Brain pericyte (primary cell): ENCODE results near the gene HAO1.
"Not testable (repeated sequence)": the region's sequence is repeated elsewhere in the genome, so short reads cannot be mapped to it uniquely, and the experiment has no call there.

Source experiments
- DNase-seq: peaks from one replicate; pipeline ENCODE4 v3.0.0-alpha.2; 2012; ENCODE audit warnings: low read depth, low spot score

HAO1 gene

GRCh38 chr20:7855545-7855944 is 84.7 kb downstream of the HAO1 start:
- no peak for DNase-seq

DNA sequence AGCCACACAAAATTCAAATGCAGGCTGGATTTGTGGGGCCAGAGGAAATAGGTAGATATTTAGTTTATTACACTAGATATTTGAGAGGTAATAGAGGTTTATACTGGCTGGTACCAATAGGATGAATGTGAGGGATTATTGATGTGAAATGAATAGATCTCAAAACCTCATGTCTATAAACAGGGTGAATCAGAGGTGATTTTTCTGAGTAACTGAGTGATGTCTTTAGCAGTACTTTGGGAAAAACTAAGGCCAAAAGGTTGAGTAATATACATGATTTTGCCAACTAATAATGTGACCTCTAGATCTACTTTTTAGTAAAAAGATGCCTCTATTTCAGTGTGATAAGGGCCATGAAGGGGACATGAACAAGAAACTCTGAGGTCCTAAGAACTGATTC is 86.8 kb downstream of the HAO1 start:
- DNase-seq, result no peak

DNA sequence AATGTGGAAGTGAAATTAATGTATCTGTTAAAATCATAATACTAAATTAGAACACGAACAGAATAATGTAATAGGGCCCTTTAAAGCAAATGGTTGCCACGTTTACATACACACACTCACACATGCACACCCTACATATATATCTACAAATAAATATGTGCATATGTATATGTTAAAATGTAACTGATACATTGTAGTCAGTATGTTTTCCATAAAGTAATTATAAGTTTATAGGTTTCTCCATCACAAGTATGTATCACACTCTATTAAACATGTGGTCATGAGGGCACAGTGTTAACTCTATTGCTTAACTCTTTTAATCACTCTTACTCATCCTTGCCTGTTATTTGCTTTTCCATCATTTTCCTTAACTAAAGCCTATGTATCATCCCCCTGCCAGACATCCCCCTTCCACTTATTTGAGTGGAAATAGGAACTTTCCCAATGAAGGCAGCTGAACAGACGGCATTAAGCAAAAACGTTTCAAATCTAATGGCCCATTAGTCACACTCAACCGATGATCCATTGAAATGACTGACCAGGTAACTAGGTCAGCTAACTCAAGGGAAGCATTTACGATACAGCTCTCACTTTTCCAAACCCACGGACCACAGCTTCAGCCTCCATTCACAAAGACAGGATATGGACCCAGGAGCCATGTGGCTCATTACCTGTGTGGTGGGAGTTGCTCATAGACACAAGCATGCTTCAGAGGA is 89.3 kb downstream of the HAO1 start:
- DNase-seq, result no peak

DNA sequence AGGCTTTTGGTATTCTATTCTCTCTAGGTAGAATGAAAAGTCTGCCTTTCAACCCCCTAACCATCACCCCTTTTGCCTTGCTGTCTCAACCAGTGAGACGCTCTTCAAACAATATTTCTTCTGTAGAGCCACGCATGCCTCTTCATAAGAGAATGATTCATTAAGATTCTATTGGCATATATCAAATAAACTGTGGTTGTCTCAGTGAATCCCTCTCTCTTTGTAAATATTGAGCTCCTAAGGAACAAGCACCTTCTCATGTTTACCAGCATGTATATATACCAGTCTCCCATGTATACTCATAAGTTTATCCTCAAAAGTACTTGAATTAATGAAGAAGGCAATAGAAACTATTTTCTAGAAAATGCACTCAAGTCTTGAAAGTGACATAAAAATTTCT is 90.6 kb downstream of the HAO1 start:
- no peak for DNase-seq

DNA sequence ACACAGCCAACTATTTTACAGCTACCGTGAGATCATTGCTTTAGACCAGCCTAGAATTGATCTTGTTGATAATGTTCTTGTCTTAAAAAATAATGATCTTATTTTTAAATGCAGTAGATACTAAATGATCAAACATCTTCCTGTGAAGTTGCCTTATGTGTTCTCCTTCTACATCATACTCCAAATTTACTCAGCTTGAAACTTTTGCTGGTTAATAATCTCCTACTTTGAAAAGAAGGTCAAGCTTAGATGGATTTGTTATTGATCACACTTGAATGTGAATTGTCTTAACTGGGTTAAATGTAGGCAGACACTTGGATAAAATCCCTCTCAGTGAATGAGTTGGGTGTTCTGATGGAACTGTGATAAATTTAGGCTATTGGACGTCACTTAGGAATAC is 91.9 kb downstream of the HAO1 start:
- DNase-seq, result no peak

DNA sequence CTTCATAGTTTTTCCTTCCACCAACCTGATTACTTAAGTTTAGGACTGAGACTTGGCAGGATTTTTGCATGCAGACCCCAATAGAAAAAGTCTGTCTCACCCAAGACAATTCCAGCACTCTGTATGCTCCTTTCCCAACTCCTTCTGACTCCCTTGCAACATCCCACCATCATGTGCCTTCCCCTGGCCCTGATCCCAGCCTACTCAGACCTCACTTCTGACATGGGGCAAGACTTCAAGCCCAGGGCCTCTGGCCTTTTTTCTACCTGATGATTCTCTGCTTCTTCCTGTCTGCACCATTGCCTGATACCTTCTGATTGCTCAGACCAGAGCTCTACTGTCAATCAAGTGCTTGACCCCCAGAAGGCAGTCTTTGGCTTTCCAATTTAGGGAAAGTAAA is 96.6 kb downstream of the HAO1 start:
- DNase-seq, result no peak

DNA sequence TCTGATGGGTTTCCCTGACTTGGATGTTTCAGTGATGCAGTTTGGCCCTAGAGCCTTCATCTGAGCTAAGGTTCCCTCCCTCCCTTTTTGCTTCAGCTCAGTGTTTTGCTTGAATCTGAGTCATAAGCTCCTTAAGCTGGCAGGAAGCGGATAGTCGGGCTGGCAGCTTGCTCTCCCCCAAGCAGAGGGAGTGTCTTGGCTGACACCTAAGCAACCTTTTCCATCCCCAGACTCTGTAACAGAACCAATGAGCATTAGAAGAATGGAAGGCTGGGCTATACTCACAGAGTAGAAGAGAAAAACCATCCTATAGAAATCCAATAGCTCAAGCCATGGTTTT is 98.3 kb downstream of the HAO1 start:
- DNase-seq, result no peak

DNA sequence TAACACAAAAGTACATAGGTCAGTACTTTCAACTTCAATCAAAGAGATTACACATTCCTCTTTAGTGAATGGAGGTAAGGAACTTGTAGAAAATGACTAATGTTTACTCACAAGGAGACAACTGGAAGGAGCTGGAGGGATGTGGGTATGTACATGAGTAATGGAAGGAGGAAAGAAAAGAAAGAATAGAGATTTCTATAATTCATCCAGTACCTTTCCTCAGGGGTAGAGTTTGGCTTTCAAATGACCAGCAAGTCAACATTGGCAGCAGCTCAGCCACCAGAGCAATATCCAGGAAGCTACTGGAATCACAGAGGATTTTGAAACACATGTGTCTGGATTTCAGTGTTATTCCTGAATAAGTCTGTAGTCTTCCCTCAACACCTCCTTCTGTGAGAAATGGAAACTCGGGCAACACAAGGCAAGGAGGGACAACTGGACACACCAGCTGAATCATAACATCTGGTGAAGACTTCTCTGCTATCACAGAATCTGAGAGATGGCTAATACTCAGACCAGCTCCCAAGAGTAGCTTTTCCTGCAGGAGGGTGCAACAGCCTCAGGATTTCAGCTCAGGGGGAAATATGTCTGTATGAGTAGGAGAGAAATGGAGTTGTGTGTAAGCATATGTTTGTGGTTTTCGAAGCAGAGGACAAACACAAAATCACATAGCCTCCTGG is 98.8 kb downstream of the HAO1 start:
- DNase-seq, result peak; percentile 30

DNA sequence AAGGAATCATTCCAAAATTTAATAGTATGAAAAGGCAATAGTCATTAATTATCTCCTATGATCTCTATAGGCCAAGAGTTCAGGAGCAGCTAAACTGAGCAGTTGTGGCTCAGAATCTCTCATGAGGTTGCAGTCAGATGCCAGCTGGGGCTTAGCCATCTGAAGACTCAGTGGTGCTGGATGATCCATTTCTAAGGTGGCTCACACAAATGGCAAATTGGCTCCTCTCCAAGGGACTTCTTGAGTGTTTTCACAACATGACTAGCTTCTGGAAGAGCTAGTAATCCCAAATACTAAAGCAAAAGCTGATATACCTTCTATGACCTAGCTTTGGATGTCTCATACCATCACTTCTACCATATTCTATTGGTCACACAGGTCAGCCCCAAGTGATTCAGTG is 104.2 kb downstream of the HAO1 start:
- DNase-seq, result no peak

DNA sequence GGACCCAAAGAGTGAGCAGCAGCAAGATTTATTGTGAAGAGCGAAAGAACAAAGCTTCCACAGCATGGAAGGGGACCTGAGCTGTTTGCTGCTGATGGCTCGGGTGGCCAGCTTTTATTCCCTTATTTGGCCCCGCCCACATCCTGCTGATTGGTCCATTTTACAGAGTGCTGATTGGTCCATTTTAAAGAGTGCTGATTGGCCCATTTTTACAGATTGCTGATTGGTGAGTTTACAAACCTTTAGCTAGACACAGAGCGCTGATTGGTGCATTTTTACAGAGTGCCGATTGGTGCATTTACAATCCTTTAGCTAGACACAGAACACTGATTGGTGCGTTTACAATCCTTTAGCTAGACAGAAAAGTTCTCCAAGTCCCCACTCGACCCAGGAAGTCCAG is 105.8 kb downstream of the HAO1 start:
- DNase-seq, result not testable (repeated sequence)
